HCT116 (cell line): Measurements from ENCODE around the gene ZWILCH.

Experiments
- CEBPB ChIP-seq: IDR thresholded peaks from 2 replicates; pipeline ENCODE4 v1.6.1; 2012; ENCODE audit warnings: low read depth
- CTCF ChIP-seq, 3 experiments: fragments of 200-600 bp in 1 of 3; sonication (generic) in 1 of 3; IDR thresholded peaks in 2 of 3; conservative IDR thresholded peaks in 1 of 3; 2 replicates each; pipeline ENCODE4 v1.5.1; 2012 to 2017; ENCODE audit warnings: low read depth in 2 of 3, low read length in 2 of 3, antibody characterized with exemption in 1 of 3, borderline replicate concordance in 1 of 3, control low read depth in 1 of 3, mild to moderate bottlenecking in 1 of 3, mixed read lengths in 1 of 3, mixed run types in 1 of 3, moderate library complexity in 1 of 3; ENCODE audit not compliant: insufficient read depth in 1 of 3
- EZH2 ChIP-seq: fragments of 200-600 bp; sonication (generic); IDR thresholded peaks from 2 replicates; pipeline ENCODE4 v1.6.1; 2017; ENCODE audit warnings: antibody characterized with exemption, mixed run types
- EZH2phosphoT487 ChIP-seq: fragments of 200-600 bp; IDR thresholded peaks from 2 replicates; pipeline ENCODE4 v1.6.1; 2018; ENCODE audit warnings: antibody characterized with exemption, borderline replicate concordance
- MAX ChIP-seq: IDR thresholded peaks from 2 replicates; pipeline ENCODE4 v1.6.1; 2012
- POLR2A ChIP-seq: IDR thresholded peaks from 2 replicates; pipeline ENCODE4 v1.7.0; 2011; ENCODE audit warnings: borderline replicate concordance; ENCODE audit not compliant: insufficient read depth, insufficient read length; ENCODE audit errors: extremely low read depth
- POLR2AphosphoS5 ChIP-seq: IDR thresholded peaks from 2 replicates; pipeline ENCODE4 v1.6.1; 2011; ENCODE audit warnings: mild to moderate bottlenecking, low read depth, low read length, moderate library complexity
- RAD21 ChIP-seq: IDR thresholded peaks from 2 replicates; pipeline ENCODE4 v1.6.1; 2012; ENCODE audit warnings: low read depth, mild to moderate bottlenecking
- SP1 ChIP-seq: IDR thresholded peaks from 2 replicates; pipeline ENCODE4 v1.6.1; 2012; ENCODE audit warnings: low read depth

GRCh38 chr15:66480267-66480666 lies 24.9 kb upstream of the ZWILCH start:
- TF ChIP-seq CTCF (IDR thresholded peaks at IDR 0.05 in 2 of 3, conservative IDR thresholded peaks at IDR 0.05 in 1 of 3; ENCODE audit: borderline replicate concordance in 1 of 3, insufficient read depth in 1 of 3, low read depth in 2 of 3, low read length in 2 of 3), result no peak
- TF ChIP-seq POLR2A, result no peak
- no peak for TF ChIP-seq SP1
- no peak for TF ChIP-seq EZH2phosphoT487
- TF ChIP-seq RAD21, result no peak
- no peak for TF ChIP-seq MAX
- TF ChIP-seq EZH2, result no peak
- TF ChIP-seq POLR2AphosphoS5, result no peak
- no peak for TF ChIP-seq CEBPB
